GM06990 (cell line): Measurements from ENCODE around the gene PRKN.

Source experiments
- DNase-seq: peaks from one replicate; pipeline ENCODE4 v3.0.0-alpha.2; 2011; ENCODE audit not compliant: insufficient read length; ENCODE audit errors: extremely low read depth
- H3K27me3 ChIP-seq: replicated peaks from 2 replicates; pipeline ENCODE4 v1.6.0; 2011; ENCODE audit warnings: low read length; ENCODE audit not compliant: control insufficient read depth, insufficient read depth
- H3K36me3 ChIP-seq: 2 replicates; pipeline ENCODE4 v1.5.1; 2011; ENCODE audit warnings: low read length; ENCODE audit not compliant: control insufficient read depth, insufficient read depth
- H3K4me3 ChIP-seq: replicated peaks from 2 replicates; pipeline ENCODE4 v1.5.1; 2011; ENCODE audit warnings: low read depth, mild to moderate bottlenecking, control low read depth, low read length
- TF ChIP-seq, protein P1 (sequence below): IDR thresholded peaks from 2 replicates; pipeline ENCODE4 v1.5.1; 2011; ENCODE audit warnings: low read length, control low read depth, mild to moderate bottlenecking, inconsistent platforms; ENCODE audit not compliant: insufficient read depth, poor library complexity, severe bottlenecking

The PRKN gene

DNA sequence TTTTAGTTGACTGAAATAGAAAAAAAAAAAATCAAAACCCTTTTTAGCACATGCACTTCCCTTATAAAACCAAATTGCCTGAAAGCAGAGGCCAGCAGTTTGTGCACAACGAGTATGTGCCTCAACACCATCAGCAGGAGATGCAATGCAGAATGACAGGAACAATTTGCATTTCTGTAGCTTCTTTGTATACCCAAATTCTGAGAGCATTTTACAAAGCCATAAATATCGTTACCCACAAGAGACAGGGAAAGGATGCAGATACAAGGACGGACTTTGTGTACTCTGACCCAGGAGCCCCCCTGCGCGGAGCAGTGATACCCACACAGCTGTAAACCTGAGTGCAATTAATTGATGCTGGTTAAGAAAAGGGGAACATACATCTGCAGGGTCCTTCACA, 285.6 kb downstream of the PRKN start:
- no peak for DNase-seq
- Histone ChIP-seq H3K4me3 (no peak overlapping the region), H3K36me3 (no peaks in the 10 kb centered on the region), H3K27me3 (no peaks in the 10 kb centered on the region)
- TF ChIP-seq, protein P1, sequence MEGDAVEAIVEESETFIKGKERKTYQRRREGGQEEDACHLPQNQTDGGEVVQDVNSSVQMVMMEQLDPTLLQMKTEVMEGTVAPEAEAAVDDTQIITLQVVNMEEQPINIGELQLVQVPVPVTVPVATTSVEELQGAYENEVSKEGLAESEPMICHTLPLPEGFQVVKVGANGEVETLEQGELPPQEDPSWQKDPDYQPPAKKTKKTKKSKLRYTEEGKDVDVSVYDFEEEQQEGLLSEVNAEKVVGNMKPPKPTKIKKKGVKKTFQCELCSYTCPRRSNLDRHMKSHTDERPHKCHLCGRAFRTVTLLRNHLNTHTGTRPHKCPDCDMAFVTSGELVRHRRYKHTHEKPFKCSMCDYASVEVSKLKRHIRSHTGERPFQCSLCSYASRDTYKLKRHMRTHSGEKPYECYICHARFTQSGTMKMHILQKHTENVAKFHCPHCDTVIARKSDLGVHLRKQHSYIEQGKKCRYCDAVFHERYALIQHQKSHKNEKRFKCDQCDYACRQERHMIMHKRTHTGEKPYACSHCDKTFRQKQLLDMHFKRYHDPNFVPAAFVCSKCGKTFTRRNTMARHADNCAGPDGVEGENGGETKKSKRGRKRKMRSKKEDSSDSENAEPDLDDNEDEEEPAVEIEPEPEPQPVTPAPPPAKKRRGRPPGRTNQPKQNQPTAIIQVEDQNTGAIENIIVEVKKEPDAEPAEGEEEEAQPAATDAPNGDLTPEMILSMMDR = no peak

DNA sequence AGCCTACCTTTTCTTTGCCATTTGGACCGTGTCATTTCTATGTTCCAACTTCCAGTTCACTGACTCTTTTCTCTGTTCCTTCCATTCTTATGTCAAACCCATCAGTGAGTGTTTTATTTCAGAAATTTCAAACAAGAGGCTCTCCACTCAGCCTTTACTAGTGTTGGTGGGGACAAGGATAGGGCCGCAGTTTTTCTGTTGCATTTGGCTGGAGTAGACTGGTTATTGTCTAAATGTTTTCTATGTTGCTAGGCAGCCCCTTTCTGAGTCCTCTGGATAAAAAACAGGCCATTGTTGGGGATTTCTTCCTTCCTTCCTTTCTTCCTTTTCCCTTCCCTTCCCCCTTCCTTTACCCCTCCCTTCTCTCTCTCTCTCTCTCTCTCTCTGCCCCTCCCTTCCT, 288.6 kb downstream of the PRKN start:
- no peak overlapping the region for H3K4me3 ChIP-seq
- TF ChIP-seq, protein P1 = no peak
- DNase-seq = no peak
- no peaks in the 10 kb centered on the region for H3K36me3 ChIP-seq
- no peaks in the 10 kb centered on the region for H3K27me3 ChIP-seq

DNA sequence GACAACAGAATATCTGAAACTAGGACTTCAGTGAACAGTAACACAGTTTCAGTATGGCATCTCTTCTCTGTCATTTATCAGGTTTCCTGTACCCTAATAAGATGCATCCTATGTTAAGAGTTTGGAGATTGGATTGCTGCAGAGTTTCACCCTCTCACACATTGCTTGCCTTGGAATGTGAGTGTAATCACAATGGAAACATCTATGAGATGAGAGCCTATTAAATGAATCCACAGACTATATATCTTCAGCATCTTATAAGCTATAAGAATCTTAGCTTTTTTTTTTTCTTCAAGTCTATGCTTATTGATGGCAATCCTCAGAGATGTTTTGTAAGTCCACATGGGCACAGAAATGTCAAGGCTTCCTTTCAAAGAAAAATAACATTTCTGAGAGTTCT, 292.5 kb downstream of the PRKN start:
- H3K4me3 ChIP-seq = no peak overlapping the region
- TF ChIP-seq, protein P1 = no peak
- no peaks in the 10 kb centered on the region for H3K27me3 ChIP-seq
- no peak for DNase-seq
- H3K36me3 ChIP-seq = no peaks in the 10 kb centered on the region

DNA sequence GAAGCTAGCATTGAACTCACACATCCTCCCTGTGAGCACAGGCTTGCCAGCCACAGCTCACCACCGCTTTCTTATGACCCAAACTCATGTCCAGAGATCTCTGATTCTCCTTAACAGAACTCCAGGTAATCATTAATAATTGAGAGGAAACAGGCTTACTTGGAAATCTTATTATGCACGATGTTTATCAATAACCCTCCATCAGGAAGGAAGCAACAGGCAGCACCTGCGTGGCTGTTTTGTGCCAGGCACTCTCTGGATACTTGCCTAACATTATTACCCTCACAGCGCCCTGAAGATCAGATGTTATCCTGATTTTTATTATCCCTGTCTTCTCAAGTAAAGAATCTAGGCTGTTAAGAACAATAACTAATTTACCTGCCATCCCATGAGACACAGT, 306.6 kb downstream of the PRKN start:
- Histone ChIP-seq H3K36me3 (no peaks in the 10 kb centered on the region), H3K27me3 (no peaks in the 10 kb centered on the region), H3K4me3 (no peak overlapping the region)
- DNase-seq = no peak
- TF ChIP-seq, protein P1 = no peak

DNA sequence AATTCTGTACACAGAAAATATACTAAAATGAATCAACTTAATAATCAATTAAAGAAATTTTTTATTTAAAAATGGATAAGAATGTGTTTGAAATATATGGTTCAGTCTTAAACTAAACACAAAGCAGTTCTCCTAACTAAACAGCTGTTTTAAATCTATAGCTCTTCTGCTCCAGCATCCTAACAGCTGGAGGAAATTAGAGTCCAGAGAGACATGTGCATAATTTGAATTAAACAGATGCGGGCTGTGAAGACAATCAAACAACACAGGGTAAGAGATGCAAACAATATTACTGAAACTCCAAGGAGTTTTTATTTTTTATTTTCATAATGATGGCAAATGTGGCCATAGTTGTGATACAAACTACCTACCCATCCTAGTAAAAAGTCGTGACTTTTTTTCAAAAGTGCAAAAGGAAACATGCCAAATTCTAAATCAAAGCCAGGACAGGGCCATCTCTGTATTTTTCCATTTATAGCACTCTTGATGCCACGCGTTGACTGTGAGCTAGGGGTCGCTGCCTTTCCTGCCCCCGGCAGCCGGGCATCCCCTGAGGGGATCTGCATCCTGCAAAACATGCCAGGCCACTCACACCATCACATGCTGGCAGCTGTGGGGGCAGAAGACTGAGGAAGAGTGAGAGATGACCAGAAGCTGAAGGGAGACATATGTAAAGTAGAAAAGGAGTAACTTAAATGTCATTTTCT, 310.6 kb downstream of the PRKN start:
- no peak for DNase-seq
- TF ChIP-seq, protein P1 = no peak

DNA sequence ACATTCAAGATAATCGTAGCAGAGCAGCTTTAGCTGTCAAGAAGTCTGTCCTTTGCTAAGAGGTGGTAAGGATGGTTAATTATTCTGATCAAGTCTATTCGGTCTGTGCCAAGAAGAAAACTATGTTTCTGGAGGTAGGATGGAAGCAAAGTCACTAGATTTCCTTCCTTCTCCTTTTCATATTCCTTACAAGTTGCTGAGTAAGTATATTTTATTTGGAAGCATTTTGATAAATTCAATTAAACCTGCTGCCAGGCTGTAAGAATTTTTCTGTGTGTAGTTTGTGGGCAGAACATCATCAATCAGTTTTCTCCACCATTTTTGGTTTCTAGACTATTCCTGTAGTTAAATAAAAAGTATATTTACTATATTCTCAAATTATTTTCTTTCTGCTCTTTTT, 311.3 kb downstream of the PRKN start:
- no peaks in the 10 kb centered on the region for H3K36me3 ChIP-seq
- DNase-seq = no peak
- TF ChIP-seq, protein P1 = no peak
- no peaks in the 10 kb centered on the region for H3K27me3 ChIP-seq
- H3K4me3 ChIP-seq = no peak overlapping the region

More for the DNA sequence above, 310.6 kb downstream of the PRKN start:
- H3K36me3 ChIP-seq = no peaks in the 10 kb centered on the region
- no peak overlapping the region for H3K4me3 ChIP-seq
- no peaks in the 10 kb centered on the region for H3K27me3 ChIP-seq
